ENCODE data around the gene GRK5. TPM values are rescaled to one million over a fixed set of nuclear protein-coding genes. Genes with fewer than 3 reads are reported as not detected.

GRK5 gene
- total RNA-seq, 2 donors from 2014 or later: 4.8 to 10.6 TPM

DNA sequence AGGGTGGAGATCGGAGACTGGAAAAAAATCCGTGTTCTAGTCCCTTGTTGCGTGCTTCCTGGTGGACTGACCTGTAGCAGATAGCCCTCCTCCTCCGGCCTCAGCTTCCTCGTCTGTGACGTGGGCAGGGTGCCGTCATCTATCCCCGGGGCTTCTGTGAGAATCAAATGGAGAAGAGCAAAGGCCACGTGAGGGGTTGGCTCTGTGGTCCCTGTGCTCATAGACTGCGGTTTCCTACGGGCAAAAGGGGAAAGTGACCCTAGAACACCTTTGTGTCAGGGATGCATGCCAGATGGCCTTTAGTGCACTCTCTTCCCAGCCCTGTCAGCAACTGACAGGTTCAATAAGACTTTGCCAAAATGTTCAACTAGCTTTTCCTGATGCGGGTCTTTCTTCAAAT lies 33.7 kb downstream of the GRK5 start:
- no peak for TF ChIP-seq POLR2AphosphoS5 (IDR thresholded peaks at IDR 0.05)
- no peak for TF ChIP-seq POLR2A (IDR thresholded peaks at IDR 0.05)
- TF ChIP-seq, protein P1, sequence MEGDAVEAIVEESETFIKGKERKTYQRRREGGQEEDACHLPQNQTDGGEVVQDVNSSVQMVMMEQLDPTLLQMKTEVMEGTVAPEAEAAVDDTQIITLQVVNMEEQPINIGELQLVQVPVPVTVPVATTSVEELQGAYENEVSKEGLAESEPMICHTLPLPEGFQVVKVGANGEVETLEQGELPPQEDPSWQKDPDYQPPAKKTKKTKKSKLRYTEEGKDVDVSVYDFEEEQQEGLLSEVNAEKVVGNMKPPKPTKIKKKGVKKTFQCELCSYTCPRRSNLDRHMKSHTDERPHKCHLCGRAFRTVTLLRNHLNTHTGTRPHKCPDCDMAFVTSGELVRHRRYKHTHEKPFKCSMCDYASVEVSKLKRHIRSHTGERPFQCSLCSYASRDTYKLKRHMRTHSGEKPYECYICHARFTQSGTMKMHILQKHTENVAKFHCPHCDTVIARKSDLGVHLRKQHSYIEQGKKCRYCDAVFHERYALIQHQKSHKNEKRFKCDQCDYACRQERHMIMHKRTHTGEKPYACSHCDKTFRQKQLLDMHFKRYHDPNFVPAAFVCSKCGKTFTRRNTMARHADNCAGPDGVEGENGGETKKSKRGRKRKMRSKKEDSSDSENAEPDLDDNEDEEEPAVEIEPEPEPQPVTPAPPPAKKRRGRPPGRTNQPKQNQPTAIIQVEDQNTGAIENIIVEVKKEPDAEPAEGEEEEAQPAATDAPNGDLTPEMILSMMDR (IDR thresholded peaks at IDR 0.05): no peak
- intact Hi-C loops (cut with DNase I): no loop called here
- H3K36me3 ChIP-seq: no peaks in the 10 kb centered on the region
- no peaks in the 10 kb centered on the region for H3K27me3 ChIP-seq (replicated peaks; ENCODE audit: insufficient read depth)
- no peaks in the 10 kb centered on the region for H3K4me1 ChIP-seq (replicated peaks)
- H3K9me3 ChIP-seq: no peaks in the 10 kb centered on the region
- no peak overlapping the region for H3K27ac ChIP-seq
- DNase-seq (ENCODE audit: low spot score): no peak
- H3K4me3 ChIP-seq: no peak overlapping the region
- 92% methylated on average over 12 of the region's 12 CpGs for WGBS

DNA sequence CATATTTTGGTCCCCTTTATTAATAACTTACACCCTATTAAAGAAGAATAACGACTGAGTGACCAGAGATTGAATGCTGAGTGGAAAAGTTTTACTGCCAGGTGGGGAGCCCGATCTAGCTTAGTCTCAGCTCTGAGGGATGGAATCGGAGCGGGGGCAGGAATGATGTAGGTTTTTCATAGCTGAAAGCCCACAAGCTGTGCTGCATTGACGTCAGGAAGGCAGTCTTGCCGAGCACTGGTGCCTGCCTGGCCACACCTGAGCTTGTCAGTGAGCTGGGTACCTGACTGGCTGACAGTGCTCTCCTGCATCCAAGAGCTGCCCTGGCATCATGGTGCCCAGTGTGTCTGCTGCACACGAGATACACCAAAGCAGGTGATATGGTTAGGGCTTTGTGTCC lies 34.8 kb downstream of the GRK5 start:
- no peak for DNase-seq (ENCODE audit: low spot score)
- H3K27ac ChIP-seq: no peak overlapping the region
- 80% methylated on average over 7 of the region's 7 CpGs for WGBS
- H3K36me3 ChIP-seq: no peaks in the 10 kb centered on the region
- no peaks in the 10 kb centered on the region for H3K9me3 ChIP-seq
- no peak for TF ChIP-seq POLR2AphosphoS5 (IDR thresholded peaks at IDR 0.05)
- TF ChIP-seq POLR2A (IDR thresholded peaks at IDR 0.05): no peak
- TF ChIP-seq, protein P1 (IDR thresholded peaks at IDR 0.05): no peak
- intact Hi-C loops (cut with DNase I): no loop called here
- H3K4me3 ChIP-seq: no peak overlapping the region
- H3K27me3 ChIP-seq (replicated peaks; ENCODE audit: insufficient read depth): no peaks in the 10 kb centered on the region
- H3K4me1 ChIP-seq (replicated peaks): no peaks in the 10 kb centered on the region

DNA sequence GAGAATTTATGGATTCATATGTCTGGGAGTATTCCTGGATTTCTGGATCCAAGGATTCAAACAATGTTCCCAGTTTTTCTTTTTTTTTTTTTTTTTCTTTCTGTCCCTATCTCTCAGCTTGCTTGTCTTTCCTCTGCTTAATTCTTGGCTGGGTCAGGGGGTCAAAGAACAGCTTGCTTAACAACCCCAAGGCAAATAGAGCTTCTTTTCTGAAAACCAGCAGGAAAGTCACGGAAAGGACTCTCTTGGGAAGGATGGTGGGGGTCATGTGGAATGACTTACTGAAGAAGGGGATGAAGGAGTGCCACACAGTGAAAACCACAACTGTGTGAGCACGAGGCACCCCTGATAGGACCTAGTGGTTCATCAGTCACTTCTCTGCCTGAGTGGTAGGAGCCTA lies 36.1 kb downstream of the GRK5 start:
- intact Hi-C loops (cut with DNase I): no loop called here
- Histone ChIP-seq H3K27me3 (replicated peaks; ENCODE audit: insufficient read depth) (no peaks in the 10 kb centered on the region), H3K27ac (no peak overlapping the region), H3K4me3 (no peak overlapping the region), H3K4me1 (replicated peaks) (no peaks in the 10 kb centered on the region), H3K9me3 (no peaks in the 10 kb centered on the region), H3K36me3 (no peaks in the 10 kb centered on the region)
- TF ChIP-seq POLR2AphosphoS5 (IDR thresholded peaks at IDR 0.05) (no peak), POLR2A (IDR thresholded peaks at IDR 0.05) (no peak)
- TF ChIP-seq, protein P1 (IDR thresholded peaks at IDR 0.05): no peak
- no peak for DNase-seq (ENCODE audit: low spot score)
- 64% methylated on average over 2 of the region's 2 CpGs for WGBS

DNA sequence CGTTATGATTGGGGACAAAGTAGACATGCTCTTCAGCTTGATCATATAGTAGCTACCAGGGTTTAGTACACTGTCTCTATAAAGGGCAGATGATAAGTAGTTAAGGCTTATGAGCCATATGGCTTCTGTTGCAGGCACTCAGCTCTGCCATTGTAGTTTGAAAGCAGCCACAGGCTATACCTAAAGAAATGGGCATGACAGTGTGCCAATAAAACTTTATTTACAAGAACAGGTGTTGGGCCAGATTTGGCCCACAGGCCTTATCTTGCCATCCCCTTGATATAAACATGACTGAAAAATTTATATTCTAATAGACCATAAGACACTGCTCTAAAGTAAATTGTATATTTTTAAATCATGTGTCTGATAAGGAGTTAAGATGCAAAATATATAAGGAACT lies 36.6 kb downstream of the GRK5 start:
- no peaks in the 10 kb centered on the region for H3K9me3 ChIP-seq
- H3K27ac ChIP-seq: no peak overlapping the region
- no peak overlapping the region for H3K4me3 ChIP-seq
- no peaks in the 10 kb centered on the region for H3K4me1 ChIP-seq (replicated peaks)
- DNase-seq (ENCODE audit: low spot score): no peak
- 95% methylated on average over 1 of the region's 1 CpG for WGBS
- H3K36me3 ChIP-seq: no peaks in the 10 kb centered on the region
- TF ChIP-seq POLR2AphosphoS5 (IDR thresholded peaks at IDR 0.05) (no peak), POLR2A (IDR thresholded peaks at IDR 0.05) (no peak)
- TF ChIP-seq, protein P1 (IDR thresholded peaks at IDR 0.05): no peak
- no peaks in the 10 kb centered on the region for H3K27me3 ChIP-seq (replicated peaks; ENCODE audit: insufficient read depth)
- intact Hi-C loops (cut with DNase I): no loop called here

DNA sequence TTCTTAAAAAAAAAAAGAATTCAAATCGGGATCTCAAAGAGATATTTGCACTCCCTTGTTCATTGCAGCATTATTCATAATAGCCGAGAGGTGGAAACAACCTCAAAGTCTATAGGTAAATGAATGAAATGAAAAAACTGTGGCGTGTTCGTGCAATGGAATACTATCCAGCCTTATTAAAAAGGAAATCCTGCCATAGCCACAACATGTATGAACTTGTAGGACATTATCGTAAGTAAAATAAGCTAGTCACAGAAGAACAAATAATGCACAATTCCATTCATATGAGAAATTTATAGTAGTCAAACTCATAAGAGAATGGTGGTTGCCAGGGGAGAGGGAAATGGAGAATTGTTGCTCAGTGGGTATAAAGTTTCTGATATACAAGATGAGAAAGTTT lies 37.9 kb downstream of the GRK5 start:
- Histone ChIP-seq H3K4me3 (no peak overlapping the region), H3K9me3 (no peaks in the 10 kb centered on the region), H3K27ac (no peak overlapping the region), H3K27me3 (replicated peaks; ENCODE audit: insufficient read depth) (no peaks in the 10 kb centered on the region), H3K4me1 (replicated peaks) (no peaks in the 10 kb centered on the region), H3K36me3 (no peaks in the 10 kb centered on the region)
- TF ChIP-seq POLR2AphosphoS5 (IDR thresholded peaks at IDR 0.05) (no peak), POLR2A (IDR thresholded peaks at IDR 0.05) (no peak)
- TF ChIP-seq, protein P1 (IDR thresholded peaks at IDR 0.05): no peak
- no peak for DNase-seq (ENCODE audit: low spot score)
- 70% methylated on average over 5 of the region's 5 CpGs for WGBS
- intact Hi-C loops (cut with DNase I): no loop called here

Data from prostate gland (tissue), 2 donors.